Activated effector memory CD4-positive, alpha-beta T cell treated with Interleukin-2 at 50 U/mL for 16 hours (primary cell): ENCODE data around the gene POC5.
A peak's percentile ranks its signal among the peaks of the same experiment; 100 is the strongest.
"Not testable (repeated sequence)": the region's sequence is repeated elsewhere in the genome, so short reads cannot be mapped to it uniquely, and the experiment has no call there.

Source experiments
- DNase-seq: peaks from one replicate; pipeline ENCODE4 v3.0.0-alpha.2; 2020

The POC5 gene

GRCh38 chr5:75695472-75696351, 21.5 kb downstream of the POC5 start:
- not testable (repeated sequence) for DNase-seq

DNA sequence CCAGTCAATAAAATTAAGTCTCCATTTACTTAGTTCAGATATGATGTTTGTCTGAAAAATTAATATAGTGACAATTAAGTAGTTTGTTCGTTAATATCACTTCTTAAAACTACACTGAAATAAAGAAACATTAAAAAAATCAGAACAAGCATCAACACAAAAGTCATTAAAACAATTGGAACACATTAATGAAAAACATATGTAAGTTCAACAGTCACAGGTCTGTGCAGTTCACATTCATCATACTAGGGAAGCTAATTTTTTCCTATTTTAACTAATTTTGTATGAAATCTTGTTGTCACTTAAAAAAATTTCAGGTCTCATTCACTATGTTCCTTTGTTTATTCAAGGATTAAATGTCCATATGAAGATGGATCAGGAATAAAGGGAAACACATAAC, 22.5 kb downstream of the POC5 start:
- DNase-seq: no peak

DNA sequence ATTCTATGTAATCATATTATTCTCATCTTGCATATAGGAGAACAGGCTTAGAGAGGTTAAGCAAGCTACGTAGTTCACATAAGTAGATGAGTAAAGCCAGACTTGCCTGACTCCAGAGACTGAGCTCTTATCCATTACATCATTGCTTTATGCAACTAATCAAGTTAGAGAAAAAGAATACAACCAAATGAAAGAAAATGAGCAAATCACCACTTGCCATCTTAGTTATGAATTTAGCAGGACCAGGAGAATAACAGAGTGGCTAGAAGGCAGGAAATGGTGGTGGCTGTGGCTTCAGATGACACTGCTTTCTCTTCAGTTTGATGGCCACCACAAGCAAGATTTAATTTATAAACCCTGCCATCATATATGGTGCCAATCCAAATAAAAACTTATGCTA, 26.6 kb downstream of the POC5 start:
- no peak for DNase-seq

- no peak for DNase-seq
These were observed 30.8 kb downstream of the POC5 start for GRCh38 chr5:75686480-75686879.

DNA sequence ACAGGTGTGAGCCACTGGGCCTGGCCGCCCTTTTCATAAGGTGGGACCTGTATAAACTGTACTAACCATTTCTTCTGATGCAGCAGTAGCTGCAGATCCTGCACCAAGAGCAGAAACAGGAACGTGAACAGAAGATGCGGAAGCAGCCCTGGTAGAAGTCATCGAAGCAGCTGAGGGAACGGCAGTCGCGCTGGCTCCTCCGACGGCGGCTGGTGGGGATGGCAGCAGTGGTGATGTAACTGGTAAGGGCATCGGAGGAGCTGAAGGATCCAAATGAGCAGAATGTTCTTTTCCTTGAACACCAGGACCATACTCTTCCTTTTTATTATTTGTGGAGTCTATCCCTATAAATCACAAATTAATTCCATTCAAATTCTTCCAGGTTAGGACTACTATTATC, 32.1 kb downstream of the POC5 start:
- DNase-seq: no peak

GRCh38 chr5:75681125-75681830, 36.0 kb downstream of the POC5 start:
- no peak for DNase-seq

DNA sequence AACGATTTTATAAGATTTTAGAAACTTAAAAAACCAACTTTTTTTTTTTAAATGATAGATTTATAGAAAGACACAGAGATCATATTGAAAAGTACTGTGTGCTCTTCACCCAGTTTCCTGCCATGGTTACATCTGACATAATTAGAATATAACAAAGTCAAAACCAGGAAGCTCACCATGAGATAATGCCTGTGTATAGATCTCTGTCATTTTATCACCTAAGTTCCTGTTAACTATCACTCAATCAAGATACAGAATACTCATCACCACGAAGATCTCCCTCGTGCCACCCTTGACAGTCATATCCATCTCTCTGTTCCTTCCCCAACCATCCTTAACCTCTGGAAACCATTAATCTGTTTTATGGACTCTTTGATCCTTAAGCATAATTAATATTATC, 39.1 kb downstream of the POC5 start:
- DNase-seq: no peak

DNA sequence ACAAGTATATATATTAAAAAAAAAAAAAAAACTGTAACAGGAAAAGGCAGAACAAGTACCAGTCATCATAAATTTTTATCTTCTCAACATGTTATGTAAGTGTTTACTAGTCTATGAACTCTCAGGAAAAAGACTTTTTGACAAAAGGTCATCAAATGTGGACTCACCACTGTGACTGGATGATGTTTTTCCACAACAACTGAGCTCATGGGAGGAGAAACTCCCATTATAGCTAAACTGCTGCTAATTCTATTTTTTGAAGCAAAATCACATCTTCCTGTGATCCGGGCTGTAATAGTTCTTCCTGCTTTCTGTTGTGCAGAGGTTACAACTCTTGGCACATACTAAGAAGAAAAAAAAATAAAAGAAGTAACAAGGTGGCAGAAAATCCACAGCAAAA, 39.6 kb downstream of the POC5 start:
- DNase-seq: no peak

DNA sequence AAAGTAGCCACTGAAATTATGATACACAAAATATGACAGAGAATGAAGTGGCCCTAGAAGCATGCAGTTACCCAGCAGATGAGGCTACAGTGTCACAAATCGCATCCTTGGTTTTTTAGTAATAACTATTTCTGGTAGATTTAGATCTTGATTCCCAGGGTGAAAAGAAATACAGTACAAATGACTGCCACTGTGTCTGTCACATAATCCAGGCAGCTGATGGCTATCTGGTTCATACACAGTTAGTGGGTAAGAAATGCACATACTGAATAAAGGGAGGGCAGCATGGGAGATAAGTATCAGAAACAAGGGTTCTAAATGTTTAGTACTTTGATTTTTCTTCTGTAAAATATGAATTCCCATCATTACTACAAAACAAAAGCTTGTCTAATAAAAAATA, 41.5 kb downstream of the POC5 start:
- no peak for DNase-seq

DNA sequence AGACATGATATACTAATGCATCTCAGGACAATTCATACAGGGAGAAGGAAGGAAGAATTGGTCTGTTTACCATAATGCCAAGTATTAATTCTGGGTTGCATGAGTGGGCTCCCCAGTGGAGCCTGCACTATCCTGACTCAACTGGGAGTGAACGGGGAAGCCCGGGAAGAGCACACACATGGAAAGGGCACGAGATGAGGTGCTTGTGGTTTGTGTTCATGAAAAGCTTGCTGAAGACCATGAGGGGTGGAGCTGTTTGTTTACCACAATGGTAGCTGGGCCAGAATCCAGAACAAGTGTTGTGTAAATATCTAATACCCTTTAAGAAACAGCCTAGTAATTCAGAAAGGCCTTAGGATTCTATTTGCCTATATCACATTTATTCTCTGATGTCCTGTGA, 44.6 kb downstream of the POC5 start:
- no peak for DNase-seq

DNA sequence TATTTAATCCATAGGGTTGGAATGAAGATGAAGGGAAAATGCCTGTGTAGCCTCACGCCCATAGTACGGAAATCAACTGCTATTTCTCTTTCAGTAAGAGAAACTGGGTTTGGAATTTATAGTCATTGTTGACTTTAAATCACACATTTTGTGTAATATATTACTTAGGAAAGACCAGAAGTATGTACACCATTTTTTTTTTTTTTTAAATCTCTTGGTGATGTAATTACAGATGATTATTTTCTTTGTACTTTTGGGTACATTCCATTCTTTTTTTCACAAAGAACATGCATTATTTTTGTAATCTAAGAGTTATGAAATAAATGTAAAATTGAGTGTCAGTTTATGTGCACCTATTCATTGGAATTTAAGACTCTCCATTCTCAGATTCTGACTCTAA, 45.7 kb downstream of the POC5 start:
- DNase-seq: no peak

DNA sequence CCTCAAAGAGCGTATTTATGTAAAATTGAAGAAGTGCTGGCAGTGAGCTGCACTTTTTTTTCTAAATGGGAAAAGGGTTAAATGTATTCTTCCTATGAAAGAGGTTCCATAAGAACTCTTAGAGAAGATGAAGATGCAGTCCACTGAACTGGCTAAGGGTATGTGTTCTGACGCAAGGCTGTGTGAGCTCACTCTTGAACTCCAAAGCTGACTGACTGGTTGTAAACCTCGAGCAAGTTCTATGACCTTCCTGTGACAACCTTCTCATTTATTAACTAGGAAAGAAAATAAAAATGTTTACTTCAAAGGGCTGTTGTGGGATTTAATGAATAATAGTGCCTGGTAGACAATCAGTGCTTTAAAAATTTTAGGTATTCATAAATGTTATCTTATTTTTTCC, 46.7 kb downstream of the POC5 start:
- no peak for DNase-seq

- peak; percentile 22 for DNase-seq
These were observed 48.1 kb downstream of the POC5 start for GRCh38 chr5:75668977-75669689.

- DNase-seq: no peak
These were observed 48.8 kb downstream of the POC5 start for GRCh38 chr5:75668445-75668844.

DNA sequence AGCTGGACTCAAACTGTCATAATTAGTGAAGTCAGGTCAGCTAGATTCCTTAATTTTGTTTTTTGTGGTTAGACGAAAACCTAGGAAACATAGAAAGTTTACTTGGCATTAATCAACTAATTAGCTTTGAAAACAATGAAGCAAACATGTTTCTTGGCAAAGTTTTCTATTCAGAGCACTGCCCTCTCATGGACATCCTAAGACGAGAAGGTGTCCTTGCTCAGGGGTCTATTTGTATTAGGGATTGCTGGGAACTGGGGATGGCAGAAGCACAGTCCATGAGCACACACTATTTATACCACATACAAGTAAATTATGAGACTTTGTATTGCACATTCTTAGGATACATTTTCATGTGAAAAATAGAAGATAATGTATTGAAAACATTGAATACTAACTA, 49.7 kb downstream of the POC5 start:
- no peak for DNase-seq

- DNase-seq: no peak
These were observed 50.4 kb downstream of the POC5 start for GRCh38 chr5:75666801-75667200.

GRCh38 chr5:75664979-75665378, 52.3 kb downstream of the POC5 start:
- DNase-seq: no peak

- DNase-seq: no peak
These were observed 53.5 kb downstream of the POC5 start for GRCh38 chr5:75663579-75664284.

DNA sequence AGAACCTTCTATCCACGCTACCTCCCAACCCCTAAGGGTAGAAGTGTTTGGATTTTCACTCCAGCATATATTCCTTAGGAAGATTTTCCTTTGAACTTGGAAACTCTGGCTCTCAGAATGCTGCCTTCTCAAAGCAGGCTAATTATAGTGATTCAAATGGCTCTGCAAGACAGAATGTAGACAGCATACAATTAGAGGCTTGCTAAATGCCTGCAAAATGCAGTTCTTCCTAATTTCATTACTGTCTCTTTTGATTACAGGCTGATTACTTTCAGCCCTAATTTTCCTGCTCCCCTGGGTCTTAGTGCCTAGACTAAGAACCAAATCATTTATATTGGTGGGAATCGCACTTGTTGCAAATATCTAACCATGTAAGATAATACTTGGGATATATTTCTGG, 55.2 kb downstream of the POC5 start:
- DNase-seq: no peak

GRCh38 chr5:75660678-75661465, 56.4 kb downstream of the POC5 start:
- DNase-seq: no peak

GRCh38 chr5:75659791-75660450, 57.3 kb downstream of the POC5 start:
- DNase-seq: no peak
